Stimulated activated CD4-positive, alpha-beta T cell treated with anti-CD3 and anti-CD28 coated beads, TNF-alpha, amount 100 ng/mL, for 4 hours (primary cell): ENCODE results near the gene CRYGN.
A peak's percentile ranks its signal among the peaks of the same experiment; 100 is the strongest.

Experiments used
- DNase-seq, 3 experiments: peaks; one replicate each; pipeline ENCODE4 v3.0.0-alpha.2; 2020; ENCODE audit warnings: low read depth in 3 of 3

CRYGN gene

DNA sequence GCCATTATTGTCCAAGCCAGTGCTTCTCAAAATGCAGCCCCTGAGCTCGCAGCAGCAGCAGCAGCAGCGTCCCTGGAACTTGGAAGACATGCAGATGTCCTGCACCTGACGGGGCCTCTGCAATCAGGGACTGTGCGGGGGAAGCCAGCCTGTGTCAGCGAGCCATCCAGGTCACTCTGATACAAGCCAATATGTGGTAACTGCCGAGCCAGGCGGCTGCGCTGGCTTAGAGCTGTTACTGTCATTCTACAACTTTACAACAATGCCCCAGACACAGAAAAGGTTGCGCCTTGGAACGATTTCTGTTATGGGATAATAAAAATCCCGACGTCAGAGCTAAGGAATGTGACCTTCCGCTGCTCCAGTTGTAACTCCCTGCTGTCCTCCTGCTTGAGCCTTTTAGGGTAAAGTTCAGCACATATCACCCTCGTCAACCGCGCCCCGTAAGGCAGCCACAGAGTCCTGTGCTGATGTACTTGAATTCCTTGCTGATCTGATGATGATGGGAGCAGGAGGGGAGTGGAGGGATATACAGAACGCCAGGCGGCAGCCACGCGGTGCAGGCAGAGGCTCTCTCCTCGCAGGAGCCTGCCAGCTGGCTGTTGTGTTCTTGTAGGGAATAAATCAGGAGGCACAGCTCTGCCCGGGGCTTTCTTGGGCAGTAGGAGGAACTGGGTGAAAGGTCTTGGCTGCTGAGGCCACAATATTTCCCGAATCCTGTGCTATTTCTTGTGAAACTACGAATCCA is 20.0 kb upstream of the CRYGN start:
- no peak for DNase-seq

DNA sequence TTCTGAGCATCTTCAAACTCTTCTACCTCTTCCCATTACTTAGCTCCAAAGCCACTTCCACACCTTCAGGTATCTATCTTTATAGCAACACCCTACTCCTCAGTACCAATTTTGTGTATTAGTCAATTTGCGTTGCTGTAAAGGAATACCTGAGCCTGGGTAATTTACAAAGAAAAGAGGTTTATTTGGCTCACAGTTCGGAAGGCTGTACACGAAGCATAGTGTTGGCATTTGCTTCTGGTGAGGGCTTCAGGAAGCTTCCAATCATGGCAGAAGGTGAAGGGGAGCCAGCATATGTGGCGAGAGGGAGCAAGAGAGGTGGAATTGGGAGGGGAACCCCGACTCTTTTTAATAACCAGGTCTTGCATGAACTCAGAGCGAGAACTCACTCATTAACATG is 17.6 kb upstream of the CRYGN start:
- no peak for DNase-seq

DNA sequence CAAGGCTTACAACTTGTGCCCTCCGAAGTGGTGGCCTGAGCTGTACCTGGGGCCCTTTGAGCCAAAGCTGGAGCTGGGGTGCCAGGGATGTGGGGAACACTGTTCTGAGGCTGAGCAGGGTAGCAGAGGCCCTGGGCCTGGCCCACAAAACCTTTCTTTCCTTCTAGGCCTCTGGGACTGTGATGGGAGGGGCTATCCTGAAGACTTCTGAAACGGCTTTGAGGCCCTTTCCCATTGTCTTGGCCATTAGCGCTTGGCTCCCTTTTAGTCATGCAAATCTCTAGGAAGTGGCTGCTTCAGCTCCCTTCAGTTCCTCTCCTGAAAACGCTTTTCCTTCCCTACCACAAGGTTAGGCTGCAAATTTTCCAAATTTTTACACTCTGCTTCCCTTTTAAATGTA is 16.8 kb upstream of the CRYGN start:
- DNase-seq: no peak

DNA sequence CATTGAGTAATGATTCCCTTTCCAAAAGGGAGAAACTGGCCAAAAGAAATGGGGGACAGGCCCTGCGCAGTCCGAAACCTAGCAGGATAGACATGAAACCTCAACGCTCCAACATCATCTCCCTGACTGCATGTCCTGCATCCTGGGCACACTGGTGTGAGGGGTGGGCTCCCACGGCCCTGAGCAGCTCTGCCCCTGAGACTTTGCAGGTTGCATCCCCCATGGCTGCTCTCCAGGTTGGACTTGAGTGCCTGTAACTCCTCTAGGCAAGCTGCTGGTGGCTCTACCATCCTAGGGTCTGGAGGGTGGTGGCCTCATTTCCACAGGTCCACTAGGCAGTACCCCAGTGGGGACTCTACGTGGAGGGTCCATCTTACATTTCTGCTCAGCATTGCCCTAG is 16.3 kb upstream of the CRYGN start:
- no peak for DNase-seq

DNA sequence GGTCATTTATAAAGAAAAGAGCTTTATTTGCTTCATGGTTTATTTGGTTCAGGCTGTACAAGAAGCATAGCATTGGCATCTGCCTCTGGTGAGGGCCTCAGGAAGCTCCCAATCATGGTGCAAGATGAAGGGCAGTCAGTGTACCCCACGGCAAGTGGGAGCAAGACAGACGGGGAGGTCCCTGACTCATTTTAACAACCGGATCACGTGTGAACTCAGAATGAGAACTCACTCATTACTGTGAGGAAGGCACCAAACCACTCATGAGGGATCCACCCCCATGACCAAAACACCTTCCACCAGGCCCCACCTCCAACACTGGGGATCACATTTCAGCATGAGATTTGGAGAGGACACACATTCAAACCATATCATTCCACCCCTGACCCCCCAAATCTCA is 15.7 kb upstream of the CRYGN start:
- no peak for DNase-seq

DNA sequence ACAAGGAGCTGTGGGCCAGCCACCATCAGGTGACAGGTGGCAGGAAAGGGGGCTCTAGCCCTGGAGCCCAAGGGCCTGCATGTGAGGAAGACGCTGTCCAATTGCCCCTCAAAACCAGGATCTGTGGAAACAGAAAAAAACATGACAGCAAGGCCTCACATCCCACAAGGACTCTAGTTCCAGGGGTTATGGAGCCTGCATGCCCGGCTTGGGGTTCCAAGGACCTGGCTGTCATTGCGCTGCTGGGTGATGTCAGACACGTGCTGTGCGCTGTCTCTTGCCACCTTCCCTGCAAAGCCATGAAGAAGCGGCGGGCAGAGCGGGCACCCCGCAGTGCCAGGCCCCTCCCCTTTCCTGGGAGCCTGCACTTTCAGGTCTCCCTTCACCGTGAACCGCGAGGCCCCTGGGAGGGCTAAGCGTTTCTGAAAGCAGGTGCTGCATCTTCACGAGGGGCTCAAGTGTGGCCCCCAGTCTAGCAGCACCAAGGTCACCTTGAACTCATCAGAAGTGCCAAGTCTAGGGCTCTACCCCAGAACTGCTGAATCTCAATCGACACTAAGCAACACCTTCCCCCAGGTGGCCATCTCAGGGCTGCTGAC is 15.1 kb upstream of the CRYGN start:
- DNase-seq: no peak

DNA sequence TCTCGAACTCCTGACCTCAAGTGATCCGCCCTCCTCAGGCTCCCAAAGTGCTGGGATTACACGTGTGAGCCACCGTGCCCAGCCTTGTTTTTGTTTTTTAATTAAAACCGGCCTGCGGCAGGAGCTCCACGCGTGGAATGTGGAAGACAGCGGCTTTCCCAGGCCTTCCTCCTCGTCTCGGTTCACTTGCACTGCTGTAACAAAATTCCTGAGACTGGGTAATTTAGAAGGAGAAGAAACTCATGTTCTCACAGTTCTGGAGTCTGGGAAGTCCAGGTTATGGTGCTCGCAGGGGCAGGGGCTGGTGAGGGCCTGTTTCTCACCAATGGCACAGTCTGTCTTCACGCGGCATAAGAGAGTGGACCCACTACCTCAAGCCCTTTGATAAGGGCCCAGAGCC is 14.4 kb upstream of the CRYGN start:
- DNase-seq: no peak

DNA sequence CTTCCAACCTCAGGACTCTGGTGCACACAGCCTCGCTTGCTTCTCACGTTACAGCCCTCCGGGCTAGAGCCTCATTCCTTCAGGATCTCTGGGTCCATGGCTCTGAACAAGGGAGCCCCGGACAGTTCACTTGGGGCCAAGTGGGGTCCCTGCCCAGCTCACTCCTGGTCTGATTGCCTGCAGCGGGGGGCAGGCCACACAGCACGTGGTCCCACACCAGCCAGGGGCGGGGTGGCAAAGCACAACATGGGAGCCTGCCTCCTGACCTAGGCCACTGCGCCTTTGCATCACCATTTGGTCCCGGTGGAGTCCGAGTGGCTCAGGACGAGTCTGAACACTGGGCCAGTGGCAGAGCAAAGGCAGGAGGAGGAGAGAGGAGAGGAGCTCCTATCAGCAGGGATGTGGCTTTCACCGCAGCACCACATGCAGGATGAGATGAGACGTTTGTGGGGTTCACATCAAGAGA is 13.4 kb upstream of the CRYGN start:
- no peak for DNase-seq

DNA sequence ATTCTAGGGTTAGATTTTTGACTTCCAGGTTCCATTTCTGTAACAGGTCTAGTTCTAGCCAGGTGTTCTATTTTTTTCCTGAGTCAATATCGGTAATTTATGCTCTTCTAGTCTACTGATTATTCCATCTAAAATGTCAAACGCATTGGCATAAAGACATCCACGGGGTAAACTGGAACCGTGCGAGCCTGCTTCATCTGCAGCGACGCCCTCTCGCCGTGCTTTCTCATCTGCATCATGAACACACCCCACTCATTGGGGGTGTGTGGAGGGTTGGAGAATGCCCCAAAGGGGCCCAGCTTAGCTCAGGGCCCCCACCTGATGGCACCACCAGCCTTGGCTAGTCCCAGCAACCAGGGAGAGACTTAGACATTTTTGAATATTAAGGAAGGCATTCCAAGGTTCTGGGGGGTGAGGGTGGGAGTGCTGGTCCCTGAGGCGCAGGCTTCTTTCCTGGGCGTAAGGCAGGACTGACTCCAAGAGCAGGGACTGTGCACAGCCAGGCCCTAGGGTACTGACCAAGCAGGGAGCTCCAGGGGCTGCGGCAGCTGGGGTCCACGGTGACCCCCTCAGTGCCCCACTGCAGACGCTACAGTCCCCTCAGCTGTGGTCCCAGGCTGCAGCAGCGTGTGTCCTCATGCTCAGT is 12.9 kb upstream of the CRYGN start:
- no peak for DNase-seq

DNA sequence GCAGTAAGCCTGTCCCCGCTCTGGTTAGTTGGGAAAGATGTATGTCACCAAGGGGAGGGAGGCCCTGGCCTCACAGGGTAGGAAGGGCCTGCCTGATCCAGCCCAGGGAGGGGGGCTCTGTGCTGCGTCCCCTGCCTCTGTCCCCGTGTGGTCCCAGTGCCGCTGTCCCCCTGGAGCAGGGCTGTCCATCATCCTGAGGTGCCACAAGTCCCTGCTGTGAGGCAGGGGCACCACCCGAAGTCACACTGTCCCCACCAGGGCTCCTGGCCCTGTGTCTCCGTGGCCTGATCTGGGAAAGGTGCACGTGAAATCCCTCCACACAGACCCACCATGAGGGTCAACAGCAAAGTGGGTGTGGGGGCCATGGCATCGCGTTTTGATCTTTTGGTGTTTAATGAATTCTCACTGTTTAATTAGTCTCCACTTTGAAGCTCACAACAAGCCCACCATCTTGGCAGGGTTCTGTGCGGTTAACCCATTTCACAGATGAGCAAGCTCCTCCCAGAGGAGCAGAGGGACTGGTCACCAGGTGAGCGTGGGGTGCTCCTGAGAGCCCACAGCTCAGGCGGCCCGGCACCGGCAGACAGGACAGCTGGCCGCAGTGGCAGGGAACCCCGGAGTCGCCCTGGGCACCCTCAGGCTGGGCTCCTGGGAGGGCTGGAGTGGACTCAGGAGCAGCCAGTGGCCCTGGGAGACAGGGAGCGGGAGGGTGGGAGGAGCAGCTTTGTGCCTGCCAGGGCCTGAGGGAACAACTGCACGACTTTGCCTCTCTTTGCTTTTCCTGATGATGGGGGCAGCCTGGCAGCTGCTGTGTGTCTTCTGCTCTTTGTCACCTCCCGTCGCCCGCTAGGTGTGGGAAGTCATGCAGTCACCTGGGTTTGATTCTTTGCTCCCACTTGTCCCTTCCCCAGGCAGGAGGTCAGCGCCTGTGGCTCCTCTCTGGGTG is 12.0 kb upstream of the CRYGN start:
- DNase-seq: no peak

DNA sequence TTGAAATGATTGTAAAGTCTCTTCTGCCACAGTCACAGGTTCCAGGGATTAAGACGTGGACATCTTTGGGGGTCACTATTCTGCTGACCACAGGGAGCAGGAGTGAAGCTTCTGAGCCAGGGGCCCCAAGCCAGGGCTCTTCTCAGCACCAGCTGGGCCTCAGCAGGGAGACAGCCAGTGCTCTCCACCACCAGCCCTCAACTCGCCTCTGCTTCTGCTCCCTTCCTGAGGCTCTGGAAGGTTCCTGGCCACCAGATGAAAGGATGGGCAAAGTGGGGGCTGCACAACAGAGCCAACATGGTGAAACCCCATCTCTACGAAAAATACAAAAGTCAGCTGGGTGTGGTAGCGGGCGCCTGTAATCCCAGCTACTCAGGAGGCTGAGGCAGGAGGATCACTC is 11.2 kb upstream of the CRYGN start:
- DNase-seq: no peak

DNA sequence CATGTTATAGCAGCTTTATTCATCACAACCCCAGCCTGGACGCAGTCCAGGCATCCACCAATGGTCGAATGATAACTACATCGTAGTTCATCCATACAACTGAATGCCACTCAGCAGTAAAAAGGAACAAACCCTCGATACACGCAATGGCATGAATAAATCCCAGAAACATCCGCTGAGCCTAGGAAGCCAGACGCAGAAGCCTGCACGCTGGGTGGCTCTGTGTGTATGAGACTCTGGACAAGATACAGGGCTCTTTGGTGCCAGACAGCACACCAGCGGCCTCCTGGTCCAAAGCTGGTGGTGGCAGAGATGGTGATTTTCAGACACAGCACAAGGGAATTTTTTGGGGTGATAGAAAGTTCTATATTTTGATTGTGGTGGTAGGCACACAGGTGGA is 10.0 kb upstream of the CRYGN start:
- DNase-seq: no peak

DNA sequence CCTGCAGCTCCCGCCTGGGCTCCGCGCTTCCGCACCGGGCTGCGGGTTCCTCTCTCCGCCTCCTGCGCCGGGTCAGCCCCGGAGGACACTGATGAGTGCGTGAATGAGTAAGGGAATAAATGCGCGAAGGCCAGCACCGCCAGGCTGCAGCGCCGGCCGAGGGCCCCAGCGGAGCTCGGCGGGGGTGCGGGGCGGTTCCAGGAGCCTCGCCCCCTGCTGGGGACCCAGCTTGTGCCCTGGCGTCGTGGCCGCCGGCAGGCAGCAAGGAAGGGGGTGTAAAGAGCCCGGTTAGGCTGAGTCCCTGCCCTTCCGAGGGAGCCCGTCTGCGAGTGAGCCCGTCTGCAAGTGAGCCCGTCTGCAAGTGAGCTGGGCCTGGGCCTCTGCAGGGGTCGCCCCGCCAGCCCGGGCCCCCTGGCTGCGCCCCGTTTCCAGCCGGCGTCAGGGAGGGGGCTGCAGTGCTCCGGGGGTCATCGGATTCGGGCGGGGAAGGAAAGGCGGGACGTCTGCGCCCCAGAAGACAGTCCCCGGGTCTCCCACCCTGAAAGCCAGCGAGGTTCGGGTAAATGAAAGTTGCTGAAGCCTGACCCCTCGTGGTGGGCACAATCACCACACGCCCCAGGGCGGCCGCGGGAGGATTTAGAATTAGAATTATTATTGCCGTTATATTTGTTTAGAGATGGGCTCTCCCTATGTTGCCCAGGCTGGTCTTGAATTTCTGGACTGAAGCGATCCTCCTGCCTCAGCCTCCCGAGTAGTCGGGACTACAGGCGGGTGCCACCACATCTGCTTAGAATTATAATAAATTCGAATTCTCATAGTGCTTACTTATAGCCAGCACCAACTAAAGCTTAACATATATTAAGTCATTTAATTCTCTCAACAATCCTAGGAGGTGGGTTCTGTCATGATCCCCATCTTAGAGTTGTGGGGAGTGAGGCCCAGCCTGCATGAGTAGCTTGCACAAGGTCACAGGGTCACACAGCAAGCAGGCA is 8.6 kb upstream of the CRYGN start:
- peak; percentile 58 to 69 (median 64) for DNase-seq

DNA sequence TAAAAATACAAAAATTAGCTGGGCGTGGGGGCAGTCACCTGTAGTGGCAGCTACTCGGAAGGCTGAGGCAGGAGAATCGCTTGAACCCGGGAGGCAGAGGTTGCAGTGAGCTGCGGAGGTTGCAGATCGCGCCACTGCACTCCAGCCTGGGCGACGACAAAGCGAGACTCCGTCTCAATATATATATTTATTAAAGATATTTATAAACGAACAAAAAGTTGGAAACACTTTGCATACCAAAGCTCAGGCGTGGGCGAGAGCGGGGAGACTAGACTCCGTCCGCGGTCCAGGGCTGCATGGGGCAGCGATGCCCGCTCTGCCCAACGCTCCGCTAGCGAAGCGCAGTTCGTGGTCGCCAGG is 7.9 kb upstream of the CRYGN start:
- DNase-seq: no peak

DNA sequence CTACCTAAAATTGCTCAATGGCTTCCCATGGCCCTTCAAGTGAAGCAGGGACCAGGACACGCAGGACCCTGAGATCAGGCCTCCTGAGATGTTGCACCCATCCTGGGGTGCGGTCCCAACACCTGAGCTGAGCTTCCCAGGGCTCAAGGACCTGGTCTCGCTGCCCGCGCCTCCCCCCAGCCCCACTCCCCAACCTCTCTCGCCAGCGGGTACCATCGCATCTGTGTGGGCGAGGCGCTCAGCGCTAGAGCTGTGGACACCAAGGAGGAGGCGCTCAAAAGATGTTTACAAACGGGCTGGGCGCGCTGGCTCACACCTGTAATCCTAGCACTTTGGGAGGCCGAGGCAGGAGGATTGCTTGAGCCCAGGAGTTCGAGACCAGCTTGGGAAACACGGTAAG is 7.4 kb upstream of the CRYGN start:
- no peak for DNase-seq

DNA sequence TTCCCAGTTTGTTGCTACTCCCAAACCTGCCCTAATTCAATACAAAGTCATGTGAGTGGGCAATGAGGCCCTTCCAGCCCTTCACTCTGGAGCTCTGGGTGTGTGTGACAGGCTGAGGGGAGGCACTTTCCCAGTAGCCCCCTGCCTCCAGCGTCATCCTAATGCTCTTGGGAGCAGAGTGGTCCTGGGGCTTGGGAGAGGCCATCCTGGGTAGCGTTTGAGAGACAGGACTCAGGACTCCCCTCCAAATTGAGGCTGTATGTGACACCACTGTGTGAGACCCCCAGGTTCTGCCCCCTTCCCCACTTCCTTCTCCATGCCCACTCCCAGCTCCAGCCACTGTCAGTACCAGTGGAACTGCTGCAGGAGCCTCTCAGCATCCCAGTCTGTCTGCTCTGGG is 6.5 kb upstream of the CRYGN start:
- DNase-seq: no peak

DNA sequence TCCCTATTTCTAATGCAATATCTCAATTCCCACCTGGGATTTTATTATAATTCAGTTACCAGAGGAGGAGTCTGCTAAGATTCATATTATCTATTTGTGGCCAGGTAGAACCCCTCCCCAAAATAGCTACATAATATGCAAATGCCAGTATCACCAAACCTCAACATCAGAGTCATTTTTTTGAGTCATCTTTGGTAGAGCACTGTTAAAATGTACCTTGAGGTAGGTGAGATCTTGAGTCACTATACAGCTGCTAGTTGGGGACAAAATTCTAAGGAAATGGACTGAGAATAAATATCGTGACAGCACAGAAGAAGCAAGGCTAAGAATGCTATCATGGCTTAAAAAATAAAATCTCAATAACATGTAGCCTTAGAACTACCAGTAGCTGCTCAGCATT is 4.7 kb upstream of the CRYGN start:
- no peak for DNase-seq

DNA sequence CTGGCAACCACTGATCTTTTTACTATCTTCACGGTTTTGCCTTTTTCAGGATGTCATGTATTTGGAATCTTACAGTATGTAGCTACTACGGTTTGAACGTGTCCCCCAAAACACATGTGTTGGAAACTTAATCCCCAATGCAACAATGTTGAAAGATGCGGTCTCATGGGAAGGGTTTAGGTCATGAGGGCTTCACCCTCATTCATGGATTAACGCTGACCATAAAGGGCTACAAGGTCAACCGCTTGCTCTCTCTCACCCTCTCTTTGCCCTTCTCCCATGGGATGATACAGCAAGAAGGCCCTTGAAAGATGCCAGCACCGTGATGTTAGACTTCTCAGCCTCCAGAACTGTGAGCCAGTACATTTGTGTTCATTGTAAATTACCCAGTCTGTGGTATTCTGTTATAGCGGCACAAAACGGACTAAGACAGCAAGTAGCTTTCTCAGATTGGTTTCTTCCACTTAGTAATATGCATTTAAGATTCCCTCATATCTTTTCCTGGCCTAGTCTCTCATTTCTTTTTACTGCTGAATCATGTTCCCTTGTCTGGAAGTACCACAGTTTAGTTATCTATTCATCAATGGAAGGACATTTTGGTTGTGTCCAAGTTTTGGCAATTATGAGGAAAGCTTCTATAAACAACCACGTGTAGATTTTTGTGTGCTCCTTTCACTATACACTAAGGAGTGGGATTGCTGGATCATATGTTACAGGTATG is 3.0 kb upstream of the CRYGN start:
- no peak for DNase-seq

DNA sequence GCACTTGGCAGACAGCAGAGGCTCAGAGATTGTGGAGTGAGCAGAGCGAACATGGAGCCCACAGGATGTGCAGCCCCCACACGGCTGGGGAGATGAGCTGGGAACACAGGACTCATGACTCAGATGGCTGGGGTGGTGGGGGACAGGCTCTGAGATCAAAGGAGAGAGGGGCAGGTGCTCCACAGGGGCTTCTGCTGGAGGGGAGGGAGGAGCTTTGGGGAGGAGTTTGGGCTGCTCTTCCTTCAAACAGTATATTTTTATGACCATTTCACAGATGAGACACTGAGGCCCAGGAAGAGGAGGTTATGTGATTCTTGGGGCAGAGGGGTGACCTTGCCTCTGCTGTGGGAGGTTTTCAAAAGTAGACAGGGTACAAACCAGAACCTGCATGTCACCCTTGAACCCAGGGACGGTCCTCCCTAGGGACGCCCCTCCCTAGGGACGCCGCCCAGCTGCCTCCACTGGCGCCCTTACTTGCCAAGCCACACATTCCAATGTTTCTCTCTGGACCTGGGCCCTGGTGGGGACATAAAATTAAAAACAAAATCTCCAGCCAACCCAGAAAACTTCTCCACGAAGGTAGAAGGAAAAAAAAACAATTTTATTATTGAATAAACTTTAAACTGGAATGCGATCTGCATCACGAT is 981 bp upstream of the CRYGN start:
- DNase-seq: no peak
